Activated CD8-positive, alpha-beta memory T cell treated with anti-CD3 and anti-CD28 coated beads, Interleukin-2, amount 50 U/mL, for 24 hours (primary cell): Measurements from ENCODE around the gene TEFM.
"Not testable (repeated sequence)": the region's sequence is repeated elsewhere in the genome, so short reads cannot be mapped to it uniquely, and the experiment has no call there.

Source experiments
- DNase-seq: peaks from one replicate; pipeline ENCODE4 v3.0.0-alpha.2; 2020; ENCODE audit errors: extremely low read depth

Gene TEFM

DNA sequence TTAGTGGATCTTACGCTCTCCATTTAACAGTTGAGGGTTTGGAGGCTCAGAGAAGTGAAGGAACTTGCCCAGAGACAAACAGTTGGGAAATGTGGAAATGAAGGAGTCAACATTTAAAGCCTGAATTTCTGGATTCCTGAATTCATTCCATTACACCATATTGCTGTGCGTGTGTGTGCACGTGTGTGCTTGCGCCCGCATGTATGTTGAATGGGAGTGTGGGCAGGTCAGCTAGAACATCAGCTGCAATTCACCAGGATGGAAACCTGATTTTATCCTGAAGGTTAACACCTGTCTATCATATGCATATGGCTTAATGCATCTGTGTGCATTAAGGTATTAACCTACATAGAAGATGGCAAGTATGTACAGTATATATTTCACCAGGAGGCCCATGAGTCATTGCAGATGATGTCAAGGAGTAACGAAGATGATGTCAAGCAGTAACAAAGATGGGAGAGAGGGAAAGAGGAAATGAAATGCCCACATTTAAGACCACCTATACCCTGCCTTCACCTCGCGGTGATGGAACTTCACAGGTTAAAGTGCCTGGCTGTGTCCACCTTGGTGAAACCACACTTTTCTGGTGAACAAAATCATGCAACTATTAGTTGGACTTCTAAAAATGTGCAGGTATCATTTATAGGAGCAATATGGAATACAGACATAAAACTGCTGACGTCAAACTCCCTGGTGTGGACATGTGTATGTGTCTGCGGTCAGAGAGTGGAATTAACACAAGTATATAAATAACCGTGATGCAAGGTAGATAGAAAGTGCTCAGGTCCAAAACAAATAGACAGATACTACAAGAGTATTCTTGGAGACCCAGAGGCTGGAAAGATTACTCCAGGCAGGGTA, 14.9 kb upstream of the TEFM start:
- DNase-seq: no peak

GRCh38 chr17:30920282-30920681, 14.2 kb upstream of the TEFM start:
- no peak for DNase-seq

DNA sequence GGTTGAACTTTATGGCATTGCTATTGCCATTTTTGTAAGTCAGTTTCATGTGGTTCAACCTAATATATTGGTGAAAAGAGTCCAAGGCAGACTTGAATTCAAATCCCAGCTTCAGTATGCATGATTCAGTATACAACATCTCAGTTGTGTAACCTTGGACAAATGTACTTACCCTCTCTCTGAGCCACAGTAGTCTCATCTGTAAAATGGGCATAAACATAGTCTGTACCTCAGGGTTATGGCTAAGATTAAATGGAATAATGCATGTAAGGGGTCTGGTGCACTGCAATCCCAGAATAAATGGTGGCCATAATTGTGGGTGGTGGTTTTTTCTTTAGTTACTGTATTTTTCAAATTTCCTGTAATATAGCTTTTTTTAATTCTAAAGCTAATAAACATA, 11.0 kb upstream of the TEFM start:
- no peak for DNase-seq

- DNase-seq: no peak
Observed at GRCh38 chr17:30915833-30916611, 10.0 kb upstream of the TEFM start.

- no peak for DNase-seq
Observed at GRCh38 chr17:30913955-30914354, 7.9 kb upstream of the TEFM start.

- not testable (repeated sequence) for DNase-seq
Observed at GRCh38 chr17:30910151-30910550, 4.1 kb upstream of the TEFM start.

DNA sequence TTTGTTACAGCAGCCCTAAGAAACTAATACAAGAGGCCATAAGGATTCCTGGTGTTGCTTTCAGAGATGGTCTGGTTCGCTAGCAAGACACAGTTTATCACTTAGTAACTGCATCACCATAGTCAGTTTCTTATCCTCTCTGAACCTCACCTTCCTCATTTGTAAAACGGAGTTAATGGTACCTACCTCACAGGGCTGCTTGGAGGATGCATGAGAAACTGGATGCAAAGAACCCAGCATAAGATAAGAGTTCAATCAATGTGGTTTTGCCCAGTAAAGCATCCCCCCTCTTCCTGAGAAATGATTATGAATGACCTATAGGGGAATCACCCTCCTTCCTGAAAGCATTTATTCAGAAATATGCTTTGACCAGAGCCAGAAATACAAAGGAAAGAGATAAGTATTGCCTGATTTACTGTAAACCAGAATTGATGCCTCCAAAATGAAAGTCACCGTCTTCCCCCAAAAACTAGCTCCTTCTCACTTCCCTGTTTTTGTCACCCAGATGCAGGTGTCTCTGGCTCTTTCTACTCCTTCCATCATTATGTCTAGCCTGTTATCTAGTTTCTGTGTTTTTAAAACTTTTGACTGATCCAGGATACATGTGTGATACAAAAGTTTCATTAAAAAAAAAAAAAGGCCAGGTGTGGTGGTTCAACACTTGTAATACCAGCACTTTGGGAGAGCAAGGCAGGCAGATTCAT, 2.8 kb upstream of the TEFM start:
- DNase-seq: no peak

- DNase-seq: no peak
Observed at GRCh38 chr17:30905742-30906100, 317 bp downstream of the TEFM start.

DNA sequence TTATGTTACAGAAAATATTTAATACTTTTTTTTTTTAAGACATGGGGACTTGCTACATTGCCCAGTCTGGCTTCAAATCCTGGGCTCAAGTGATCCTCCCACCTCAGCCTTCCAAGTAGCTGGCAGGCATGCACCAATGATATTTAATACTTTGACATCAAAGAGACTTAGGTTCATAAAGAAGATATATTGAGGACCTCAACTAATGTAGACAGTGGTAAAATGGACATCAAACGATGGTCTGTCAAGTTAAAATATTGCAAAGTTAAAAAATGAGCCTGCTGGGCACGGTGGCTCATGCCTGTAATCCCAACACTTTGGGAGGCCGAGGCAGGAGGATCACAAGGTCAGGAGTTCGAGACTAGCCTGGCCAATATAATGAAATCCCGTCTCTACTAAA, 8.7 kb downstream of the TEFM start:
- DNase-seq: no peak

GRCh38 chr17:30894236-30894635, 11.8 kb downstream of the TEFM start:
- DNase-seq: no peak

DNA sequence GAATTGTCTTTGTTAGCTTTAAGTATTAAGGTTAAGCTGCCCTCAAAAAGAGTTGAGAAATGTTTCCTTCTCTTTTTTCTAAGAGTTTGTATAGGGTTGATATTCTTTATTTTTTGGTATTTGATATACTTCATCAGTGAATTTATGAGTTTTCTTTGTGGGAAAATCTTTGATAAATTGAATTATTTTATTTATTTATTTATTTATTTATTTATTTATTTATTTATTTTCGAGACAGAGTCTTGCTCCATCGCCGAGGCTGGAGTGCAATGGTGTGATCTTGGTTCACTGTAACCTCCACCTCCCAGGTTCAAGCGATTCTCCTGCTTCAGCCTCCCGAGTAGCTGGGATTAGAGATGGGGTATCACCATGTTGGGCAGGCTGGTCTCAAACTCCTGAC, 19.9 kb downstream of the TEFM start:
- DNase-seq: no peak

GRCh38 chr17:30869005-30869404, 37.0 kb downstream of the TEFM start:
- no peak for DNase-seq

- no peak for DNase-seq
Observed at GRCh38 chr17:30864636-30865035, 41.4 kb downstream of the TEFM start.

- no peak for DNase-seq
Observed at GRCh38 chr17:30858556-30859250, 47.3 kb downstream of the TEFM start.

DNA sequence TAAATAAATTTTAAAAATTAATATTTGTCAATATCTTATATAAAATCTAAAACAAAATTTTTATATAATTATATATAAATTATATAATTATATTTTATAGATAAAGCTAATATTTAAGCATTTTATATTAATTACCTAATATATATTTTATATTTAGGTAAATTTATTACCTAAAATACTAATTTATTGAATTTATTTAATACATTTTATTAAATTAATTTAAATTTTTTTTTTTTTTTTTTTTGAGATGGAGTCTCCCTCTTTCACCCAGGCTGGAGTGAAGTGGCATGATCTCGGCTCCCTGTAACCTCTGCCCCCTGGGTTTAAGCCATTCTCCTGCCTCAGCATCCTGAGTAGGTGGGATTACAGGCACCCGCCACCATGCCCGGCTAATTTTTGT, 51.9 kb downstream of the TEFM start:
- DNase-seq: no peak
